ENCODE results near the gene PRDM5.

- TF ChIP-seq TAF1 (IDR thresholded peaks at IDR 0.05; ENCODE audit: low read depth, low read length) (no peak), POLR2A (IDR thresholded peaks at IDR 0.05; ENCODE audit: low read depth, low read length) (no peak), POLR2AphosphoS5 (IDR thresholded peaks at IDR 0.05; ENCODE audit: low read depth, low read length) (no peak), SPI1 (IDR thresholded peaks at IDR 0.05; ENCODE audit: low read depth, low read length) (no peak), PAX5 (IDR thresholded peaks at IDR 0.05; ENCODE audit: insufficient read depth, low read length, severe bottlenecking) (no peak), POU2F2 (IDR thresholded peaks at IDR 0.05; ENCODE audit: low read depth, low read length) (no peak)
These were observed 188.6 kb downstream of the PRDM5 start for GRCh38 chr4:120733968-120734367.

Data from GM12891 (cell line).